Endometrium (tissue), 2 donors: ENCODE measurements around the gene DDX51.

Source experiments
- FAIRE-seq: peaks from 2 replicates; lab custom pipeline; 2012; peaks lifted over from hg19 to GRCh38; lab: Jason Lieb, UNC
- donor health status: control.
- donor health status: control.

DDX51 gene, protein sequence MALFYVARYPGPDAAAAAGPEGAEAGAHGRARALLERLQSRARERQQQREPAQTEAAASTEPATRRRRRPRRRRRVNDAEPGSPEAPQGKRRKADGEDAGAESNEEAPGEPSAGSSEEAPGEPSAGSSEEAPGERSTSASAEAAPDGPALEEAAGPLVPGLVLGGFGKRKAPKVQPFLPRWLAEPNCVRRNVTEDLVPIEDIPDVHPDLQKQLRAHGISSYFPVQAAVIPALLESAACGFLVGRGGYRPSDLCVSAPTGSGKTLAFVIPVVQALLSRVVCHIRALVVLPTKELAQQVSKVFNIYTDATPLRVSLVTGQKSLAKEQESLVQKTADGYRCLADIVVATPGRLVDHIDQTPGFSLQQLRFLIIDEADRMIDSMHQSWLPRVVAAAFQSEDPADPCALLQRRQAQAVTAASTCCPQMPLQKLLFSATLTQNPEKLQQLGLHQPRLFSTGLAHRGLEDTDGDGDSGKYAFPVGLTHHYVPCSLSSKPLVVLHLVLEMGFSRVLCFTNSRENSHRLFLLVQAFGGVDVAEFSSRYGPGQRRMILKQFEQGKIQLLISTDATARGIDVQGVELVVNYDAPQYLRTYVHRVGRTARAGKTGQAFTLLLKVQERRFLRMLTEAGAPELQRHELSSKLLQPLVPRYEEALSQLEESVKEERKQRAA

DNA sequence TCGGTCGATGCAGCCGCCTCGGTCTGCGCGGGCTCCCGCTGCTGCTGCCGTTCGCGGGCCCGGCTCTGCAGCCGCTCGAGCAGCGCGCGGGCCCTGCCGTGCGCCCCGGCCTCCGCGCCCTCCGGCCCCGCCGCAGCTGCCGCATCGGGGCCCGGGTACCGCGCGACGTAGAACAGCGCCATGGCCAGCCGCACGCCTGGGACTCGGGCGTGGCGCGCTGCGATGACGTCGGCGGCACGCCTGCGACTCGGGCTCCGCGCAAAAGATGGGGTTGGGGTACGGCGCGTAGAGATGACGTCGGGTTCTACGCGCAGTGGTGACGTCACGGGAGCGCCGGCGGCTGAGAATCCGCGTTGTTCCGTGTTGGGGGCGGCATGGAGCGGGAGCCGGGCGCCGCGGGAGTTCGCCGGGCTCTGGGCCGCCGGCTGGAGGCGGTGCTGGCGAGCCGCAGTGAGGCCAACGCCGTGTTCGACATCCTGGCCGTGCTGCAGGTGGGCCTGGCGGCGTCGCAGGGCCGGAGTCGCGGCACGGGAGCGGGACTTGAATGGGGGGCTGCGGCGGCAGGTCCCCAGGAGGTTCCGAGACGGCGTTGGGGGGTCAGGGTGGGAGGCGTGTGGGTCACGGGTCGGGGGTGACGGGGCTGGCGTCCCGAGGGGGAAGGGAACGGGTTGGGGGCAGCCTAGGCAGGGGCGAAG, at the start of gene DDX51, which contains the start of gene NOC4L:
TSS of gene DDX51 (minus strand) at position 205 of the 695 bp plus-strand sequence. CDS start at position 182, 23 bp downstream.
TSS of gene NOC4L (plus strand) at position 343 of the 695 bp plus-strand sequence. CDS start at position 375, 32 bp downstream.
- no peak for FAIRE-seq

DNA sequence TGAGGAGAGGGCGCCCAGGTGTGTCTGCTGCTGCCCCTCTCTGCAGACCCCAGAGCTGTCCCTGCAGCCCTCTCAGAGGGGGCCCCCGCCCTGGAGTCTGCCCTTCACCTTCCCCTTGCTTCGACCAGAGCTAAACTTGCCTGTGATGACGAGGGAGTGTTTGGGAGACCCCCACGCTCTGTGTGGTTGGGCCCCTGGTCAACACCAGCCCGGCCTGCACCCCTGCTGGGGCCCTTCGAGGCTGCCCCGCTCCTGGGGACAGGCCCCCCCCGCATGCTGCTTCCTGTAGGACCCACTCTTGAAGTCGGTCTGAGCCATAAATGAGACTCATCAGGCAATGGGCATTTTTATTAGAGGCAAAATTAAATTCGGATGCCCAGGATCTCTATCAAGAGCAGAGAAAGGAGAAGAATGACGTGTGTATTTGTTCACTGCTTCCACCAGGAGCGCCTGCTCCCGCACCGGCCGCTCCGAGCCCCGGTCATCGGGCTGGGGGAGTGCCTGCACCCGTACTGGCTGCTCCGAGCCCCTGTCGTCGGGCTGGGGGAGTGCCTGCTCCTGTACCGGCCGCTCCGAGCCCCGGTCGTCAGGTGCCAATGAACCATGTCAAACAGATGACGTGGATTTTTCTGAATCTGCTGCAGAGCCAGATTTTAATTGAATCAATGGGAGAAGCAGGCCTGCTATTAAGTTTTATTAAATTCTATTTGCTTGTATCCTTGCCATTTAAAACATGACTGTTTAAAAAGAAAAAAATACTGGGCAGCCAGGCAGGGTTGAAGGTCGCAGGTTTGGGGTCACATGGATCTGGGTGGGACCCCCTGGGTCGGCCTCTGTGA, 47.8 kb upstream of the DDX51 start:
- FAIRE-seq = no peak

DNA sequence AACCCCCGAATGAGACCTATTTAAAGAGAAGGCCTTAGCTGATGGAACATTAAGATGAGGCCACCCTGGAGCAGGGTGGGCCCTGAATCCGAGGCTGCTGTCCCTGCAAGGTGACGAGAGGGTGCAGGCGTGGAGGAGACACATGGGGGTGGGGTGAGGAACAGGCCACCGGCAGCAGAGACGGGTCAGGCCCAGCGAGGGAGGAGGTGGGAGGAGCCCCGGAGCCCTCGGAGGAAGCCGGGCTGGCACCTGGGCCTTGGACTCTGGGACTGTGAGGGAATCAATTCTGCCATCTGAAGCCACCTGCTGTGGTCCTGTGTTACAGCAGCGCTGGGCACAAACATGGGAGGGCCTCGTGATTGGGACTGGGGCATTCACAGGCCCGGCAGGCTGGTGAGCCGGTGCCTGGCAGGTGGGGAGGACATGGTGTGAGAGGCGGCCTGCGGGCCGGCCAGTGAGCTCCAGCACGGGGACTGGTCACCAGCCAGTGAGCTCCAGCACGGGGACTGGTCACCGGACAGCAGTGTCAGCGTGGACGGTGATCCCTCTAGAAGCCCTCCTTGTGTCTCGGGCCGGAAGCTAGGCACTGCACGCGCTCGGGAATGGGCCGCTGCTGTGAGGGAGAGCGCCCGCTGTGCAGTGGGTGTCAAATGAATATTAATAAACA, 46.8 kb upstream of the DDX51 start:
- no peak for FAIRE-seq

DNA sequence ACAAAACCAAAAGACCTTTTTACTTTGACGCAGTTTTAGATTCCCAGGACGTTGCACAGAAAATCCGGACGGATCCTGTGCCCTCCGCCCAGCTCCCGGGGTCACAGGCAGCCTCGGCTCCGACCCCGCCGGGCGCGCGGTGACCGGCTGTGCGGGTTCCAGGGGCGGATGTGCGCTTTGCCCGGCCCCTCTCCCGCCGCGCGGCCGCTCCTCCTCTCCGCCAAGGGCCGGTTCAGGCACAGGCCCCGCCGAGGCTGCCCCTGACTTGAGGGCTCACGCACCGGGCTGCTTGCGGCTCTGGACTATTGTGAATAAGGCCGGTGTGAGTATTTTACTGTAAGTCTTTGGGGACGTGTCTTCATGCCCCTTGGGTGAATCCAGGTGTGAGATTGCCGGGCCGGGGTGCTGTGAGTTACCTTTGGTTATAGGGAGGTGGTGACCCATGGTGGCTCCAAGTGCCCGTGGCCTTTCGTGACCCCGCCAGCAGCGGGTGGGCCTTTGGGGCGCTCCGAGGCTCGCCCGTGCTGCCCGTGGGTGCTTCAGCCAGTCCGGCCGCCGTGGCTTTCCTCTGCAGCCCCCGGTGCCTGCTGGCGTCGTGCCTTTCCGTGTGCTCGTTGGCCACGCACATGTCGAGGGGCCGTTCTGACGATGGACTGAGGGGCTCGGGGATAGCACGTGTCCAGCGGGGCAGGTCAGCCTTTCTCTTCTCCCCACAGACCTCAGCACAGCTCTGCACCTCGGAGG, 46.1 kb upstream of the DDX51 start:
- FAIRE-seq = no peak

DNA sequence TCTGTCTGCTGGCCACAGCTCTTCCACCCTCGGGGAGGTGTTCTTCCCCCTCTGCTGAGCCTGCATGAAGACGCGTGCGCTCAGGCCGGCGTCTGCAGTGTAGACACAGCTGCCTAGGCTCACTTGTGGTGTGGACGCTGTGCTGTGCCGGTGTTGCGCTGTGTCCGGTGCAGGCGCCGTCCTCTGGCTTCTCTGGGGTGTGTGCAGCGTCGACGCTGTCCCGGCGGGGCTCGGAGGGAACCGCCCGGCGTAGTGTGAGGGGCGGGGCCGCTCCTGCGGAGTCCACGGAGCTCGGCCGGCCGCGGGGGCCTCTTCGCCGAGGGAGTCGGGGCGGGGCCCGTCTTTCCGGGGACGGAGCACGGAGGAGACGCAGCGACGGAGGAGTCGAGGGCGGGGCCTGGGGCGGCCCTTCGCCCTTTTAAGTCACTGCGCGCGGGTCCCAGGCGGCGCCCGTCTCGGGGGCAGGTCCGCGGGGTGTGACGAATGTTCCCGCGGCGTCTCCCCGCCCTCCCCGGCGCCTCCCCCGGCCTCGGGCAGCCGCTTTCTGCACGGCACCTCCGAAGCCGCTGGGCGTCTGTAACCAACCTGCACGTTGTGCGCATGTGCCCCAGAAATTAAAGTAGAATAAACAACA, 45.4 kb upstream of the DDX51 start:
- FAIRE-seq = no peak

DNA sequence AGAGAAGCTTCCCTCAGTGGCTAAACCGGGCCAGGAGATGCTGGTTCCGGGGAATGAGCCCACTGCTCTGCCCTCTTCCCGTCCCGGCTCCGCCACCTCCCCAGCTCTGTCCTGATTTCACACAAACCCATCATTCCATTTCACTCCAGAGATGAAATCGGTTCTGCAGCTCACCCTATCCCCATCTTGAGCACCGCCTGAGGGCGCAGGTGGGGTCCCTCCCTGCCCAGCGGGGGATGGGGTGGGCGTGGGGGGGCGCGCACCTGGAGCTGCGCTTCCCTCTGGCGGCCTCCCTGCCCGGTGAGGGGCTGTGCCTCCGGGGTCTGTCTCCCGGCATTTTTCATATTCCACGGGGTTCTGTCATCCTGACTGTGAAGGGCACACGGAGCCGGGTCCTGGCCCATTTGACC, 44.8 kb upstream of the DDX51 start:
- FAIRE-seq = no peak

DNA sequence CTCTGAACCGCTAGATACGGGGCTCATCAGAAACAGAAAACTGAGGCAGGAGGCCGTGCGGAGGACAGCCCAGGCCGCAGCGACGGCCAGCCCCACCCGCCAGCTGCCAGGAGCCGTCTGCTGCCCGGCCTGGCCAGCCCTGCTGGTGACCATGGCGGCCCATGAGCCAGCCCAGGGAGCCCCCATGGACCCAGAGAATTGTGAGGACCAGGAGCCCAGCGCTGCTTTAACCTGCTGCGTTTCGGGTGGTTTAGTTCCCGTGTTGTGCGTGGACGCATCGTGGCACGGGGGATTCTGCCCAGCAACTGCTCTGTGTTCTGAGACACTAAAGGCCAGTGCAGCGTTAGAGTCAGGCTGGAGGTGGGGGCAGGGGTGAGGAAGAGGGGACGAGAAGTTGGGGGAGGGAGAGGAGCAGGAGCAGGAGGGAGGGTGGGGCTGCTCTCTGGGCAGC, 44.4 kb upstream of the DDX51 start:
- FAIRE-seq = no peak

DNA sequence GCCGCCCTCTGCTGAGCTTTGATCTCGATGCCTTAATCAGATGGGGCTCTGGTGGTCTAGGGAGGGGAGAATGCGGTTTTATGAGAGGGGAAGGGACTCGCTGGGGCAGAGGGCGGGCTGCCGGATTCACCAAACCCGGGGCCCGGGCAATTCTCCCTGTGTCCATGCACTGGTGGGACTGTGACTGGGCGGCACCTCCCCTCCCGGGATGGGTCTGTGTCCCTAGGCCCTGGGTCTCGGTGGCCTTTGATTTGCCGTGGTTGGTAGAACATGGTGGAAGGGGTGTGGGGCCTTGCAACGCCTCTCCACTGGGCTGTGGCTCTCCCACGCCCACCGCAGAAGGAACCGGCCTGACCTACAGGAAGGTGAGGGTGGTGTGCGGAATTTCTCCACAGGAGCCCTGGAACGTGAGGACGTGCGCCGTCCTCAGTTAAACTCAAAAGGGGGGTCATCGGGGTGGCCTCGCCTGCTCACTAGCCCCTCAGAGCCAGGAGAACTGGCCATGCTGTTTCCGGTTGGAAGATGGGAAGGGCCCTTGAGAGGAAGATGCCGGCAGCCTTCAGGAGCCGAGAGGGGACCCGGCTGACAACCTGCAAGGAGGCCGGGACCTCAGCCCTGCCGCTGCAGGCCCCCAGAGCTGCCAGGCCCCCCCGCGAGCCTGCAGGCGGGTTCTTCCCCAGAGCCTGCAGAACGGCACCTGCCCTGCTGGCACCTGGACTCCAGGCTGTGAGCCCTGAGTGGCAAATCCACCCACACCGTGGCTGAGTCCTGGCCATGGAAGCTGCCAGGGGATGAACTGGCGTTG, 43.7 kb upstream of the DDX51 start:
- no peak for FAIRE-seq

DNA sequence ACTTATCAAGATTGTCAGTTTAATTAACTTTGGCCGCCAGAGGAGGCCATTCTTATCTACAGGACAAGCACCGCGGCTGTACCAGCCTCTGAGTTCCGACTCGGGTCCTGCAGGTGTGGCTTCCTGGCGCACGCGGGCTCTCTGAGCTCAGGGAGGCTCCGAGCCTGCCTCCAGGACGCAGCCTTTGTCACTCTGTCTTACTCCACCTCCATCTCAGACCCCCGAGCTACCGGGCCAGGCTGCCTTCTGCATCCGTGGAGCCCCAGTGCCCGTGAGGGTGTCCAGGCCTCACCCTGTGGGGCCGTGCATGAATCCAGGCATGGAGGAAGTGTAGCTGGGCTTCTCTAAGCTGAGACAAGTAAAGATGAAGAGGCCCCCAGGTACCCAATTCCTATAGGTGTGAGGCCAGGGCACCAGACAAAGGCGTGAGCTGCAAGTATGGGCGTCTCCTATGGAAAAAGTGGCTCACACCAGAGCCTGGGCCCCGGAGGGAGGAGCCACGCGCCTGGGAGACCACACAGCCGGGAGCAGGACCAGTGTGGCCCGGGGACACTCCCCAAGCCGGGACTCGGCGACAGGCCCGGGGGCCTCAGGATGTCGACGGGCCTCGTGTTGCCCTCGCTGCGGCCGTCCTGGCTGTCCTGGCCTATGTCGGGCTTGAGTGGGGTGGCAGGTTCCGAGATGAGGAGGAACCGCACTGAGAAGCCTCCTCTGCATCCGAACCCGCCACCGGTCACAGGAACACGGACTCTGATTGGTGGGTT, 42.9 kb upstream of the DDX51 start:
- FAIRE-seq = no peak

DNA sequence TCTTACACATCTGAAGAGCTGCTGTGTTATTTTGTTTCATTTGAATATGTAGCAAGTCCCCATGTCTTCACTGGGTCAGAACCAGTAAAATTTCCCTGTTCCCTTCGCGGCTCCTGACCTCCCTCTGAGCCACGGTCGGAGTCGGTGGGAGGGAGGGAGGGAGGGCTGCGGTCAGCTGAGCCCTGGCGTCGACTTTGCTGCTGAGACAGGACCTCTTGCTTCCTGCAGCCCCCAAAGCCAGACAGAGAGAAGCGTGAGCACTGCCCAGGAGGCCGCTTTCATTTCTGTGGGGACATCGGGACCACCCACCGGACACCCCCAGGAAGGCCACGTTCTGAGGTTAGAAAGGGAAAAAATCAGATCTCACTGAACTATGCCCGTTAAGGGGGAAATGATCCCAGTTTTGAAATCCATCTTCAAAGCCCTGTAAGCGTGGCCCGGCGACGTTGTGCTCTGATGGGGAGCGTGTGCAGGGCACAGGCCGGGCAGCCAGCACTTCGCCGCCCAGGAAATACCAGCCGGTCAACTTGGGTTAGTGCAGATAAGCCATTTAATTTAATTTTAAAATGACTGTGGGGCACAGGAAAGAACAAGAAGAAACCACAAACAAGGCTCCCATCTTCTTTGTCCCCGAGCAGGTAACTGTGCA, 42.2 kb upstream of the DDX51 start:
- FAIRE-seq = no peak

DNA sequence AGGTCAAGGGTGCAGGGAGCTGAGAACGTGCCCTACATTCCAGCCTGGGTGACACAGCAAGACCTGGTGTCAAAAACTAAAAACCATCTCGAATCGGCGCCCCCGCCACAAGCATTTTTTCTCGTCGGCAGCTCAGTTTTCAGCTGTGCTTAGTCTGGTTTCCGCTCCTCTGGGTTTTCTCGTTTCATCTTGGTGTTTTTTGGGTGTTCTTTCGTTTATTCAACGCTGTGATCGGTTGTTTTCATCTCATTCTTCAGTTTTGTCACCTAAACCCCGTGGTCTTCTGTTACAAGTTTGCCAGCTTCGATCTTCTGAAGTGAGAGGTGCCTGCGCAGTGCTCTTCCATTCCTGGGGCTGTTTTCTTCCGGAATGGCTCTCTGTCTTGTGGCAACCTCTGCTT, 41.6 kb upstream of the DDX51 start:
- no peak for FAIRE-seq

DNA sequence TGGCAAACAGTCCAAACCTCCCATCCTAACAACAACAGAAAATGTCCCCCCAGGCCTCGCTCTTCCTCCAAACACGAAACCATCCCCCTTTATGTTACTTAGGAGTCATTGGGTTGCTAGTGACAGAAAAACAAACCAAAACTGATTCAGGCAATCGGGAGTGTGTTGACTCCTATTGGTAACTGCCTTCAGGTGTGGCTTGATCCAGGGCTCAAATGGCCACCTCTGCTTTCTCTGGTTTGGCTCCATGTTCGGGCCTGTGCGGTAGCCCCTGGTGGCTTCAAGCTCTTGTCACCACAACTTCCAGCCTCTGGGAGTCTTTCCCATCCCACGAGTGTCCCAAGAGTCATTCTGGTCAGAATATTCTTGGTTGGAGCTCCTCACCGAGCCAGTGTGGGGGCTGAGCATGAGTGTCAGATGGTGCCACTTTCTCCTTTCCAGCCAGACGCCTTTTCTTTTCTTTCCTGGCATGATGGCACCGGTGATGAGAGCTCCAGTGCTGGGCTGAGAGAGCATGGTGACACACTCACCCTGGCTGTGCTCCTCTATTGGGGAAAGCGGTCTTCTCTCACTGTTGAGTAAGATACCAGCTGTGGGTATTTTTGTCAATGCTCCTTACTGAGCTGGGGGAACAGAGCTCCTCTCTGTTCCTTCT, 38.7 kb upstream of the DDX51 start:
- no peak for FAIRE-seq

DNA sequence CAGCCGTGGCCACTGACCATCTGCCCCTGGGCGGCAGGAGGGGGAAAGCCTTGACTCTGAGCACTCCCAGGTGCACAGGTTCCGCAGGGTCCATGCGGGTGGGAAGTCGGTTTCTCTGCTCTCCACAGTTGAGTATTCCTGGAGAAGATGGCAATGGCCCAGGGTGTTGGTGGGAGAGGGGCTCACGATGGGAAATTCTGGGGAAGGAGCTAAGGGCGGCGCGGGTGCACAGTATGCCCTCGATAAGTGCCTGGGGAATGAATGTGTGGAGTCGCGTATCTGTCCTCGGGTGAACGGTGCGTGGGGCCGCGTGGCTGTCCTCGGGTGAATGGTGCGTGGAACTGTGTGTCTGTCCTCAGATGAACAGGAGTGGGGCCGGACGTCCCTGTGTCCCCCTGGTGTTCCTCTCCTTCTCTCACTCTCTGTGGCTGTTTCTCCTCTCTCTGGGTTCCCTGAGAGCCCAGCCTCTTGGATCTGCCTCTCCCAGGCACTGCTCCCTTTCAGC, 38.1 kb upstream of the DDX51 start:
- no peak for FAIRE-seq

DNA sequence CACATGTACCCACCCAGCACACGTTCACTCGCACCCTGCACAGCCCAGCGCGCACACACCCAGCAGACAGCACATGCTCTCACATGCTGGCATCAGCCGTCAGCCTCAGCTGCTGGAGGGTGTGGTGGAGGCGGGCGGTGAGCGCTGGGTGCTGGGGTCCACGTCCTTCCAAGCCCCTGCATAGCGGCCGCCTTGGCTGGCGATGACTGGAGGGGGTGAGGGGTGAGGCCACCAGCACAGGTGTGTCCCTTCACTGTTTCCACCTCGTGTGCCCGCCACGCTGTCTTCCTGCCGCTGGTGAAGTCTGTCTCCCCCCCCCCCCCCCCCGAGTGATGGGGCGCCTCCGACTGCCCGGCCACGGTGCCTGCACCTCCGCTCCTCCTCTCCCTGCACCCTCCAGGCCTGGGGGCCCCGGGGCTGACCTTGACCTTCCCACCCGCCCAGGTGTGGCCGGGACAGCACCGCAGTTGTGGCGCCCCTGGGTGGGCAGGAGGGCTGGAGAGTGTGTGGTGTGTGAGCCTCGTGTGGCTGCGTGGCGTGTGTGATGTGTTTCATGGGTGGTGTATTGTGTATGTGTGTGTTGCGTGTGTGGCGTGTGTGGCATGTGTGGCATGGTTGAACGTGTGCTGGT, 37.6 kb upstream of the DDX51 start:
- no peak for FAIRE-seq

DNA sequence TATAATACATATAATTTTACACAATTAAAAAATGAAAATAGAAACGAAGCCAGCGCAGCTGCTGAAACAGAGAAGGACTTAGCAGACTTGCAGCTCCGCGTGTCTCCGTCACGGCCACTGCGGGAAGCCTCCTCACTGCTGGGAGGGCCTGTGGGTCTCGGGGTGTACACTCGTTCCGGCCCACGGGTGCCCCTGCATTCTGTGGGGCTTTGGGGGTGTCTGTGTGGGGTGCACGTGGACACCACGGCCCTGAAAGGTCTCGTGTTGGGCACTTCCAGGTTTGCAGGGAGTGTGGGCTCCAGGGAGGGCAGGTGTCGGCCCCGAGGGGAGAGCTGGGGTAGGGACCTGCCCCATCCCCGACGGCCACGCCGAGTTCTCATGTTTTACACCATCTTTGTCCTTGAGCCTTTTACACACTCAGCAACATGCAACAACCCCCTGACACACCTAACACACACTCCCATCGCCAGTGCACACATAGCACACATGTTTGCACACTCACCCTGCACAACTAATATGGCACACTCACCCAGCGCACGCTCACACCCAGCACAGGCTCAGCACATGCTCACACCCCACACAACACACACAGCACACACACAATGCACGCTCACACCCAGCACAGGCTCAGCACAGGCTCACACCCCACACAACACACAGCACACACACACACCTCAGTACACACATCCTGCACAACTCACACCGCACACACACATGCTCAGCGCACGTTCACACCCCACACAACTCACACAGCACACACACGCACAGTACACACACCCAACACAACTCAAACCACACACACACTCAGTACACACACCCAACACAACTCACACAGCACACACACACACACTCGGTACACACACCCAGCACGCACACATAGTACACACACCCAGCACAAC, 36.8 kb upstream of the DDX51 start:
- no peak for FAIRE-seq
